GM18858 (cell line): ENCODE data around the gene HLA-DRB1.
"Not testable (repeated sequence)": the region's sequence is repeated elsewhere in the genome, so short reads cannot be mapped to it uniquely, and the experiment has no call there.

Experiments
- ATAC-seq: cut with Tn5 transposase; IDR thresholded peaks from one replicate; pipeline ENCODE4 v1.9.1; 2021; ENCODE audit not compliant: unreplicated experiment

HLA-DRB1 gene

GRCh38 chr6:32609731-32610640 is 20.3 kb upstream of the HLA-DRB1 start:
- ATAC-seq, result peak; percentile 83

- ATAC-seq, result no peak
Observed at GRCh38 chr6:32609391-32609730, 19.7 kb upstream of the HLA-DRB1 start.

- no peak for ATAC-seq
Observed at GRCh38 chr6:32608362-32608761, 18.7 kb upstream of the HLA-DRB1 start.

GRCh38 chr6:32607988-32608298 is 18.3 kb upstream of the HLA-DRB1 start:
- no peak for ATAC-seq

GRCh38 chr6:32607263-32607987 is 17.8 kb upstream of the HLA-DRB1 start:
- no peak for ATAC-seq

GRCh38 chr6:32604434-32604877 is 14.8 kb upstream of the HLA-DRB1 start:
- no peak for ATAC-seq

- no peak for ATAC-seq
Observed at GRCh38 chr6:32603888-32604287, 14.2 kb upstream of the HLA-DRB1 start.

- no peak for ATAC-seq
Observed at GRCh38 chr6:32603222-32603621, 13.6 kb upstream of the HLA-DRB1 start.

GRCh38 chr6:32602383-32602782 is 12.7 kb upstream of the HLA-DRB1 start:
- ATAC-seq, result no peak

- ATAC-seq, result no peak
Observed at GRCh38 chr6:32597024-32597423, 7.4 kb upstream of the HLA-DRB1 start.

- ATAC-seq, result not testable (repeated sequence)
Observed at GRCh38 chr6:32590713-32591112, 1.1 kb upstream of the HLA-DRB1 start.

- no peak for ATAC-seq
Observed at GRCh38 chr6:32588156-32588555, 1.5 kb downstream of the HLA-DRB1 start.

- ATAC-seq, result no peak
Observed at GRCh38 chr6:32583527-32583898, 6.1 kb downstream of the HLA-DRB1 start.

GRCh38 chr6:32581315-32582095 is 8.1 kb downstream of the HLA-DRB1 start:
- ATAC-seq, result no peak

GRCh38 chr6:32580593-32580992 is 9.1 kb downstream of the HLA-DRB1 start:
- ATAC-seq, result no peak

GRCh38 chr6:32578962-32579361 is 10.7 kb downstream of the HLA-DRB1 start:
- ATAC-seq, result no peak

GRCh38 chr6:32577493-32577892 is 12.2 kb downstream of the HLA-DRB1 start:
- not testable (repeated sequence) for ATAC-seq

GRCh38 chr6:32576250-32576649 is 13.4 kb downstream of the HLA-DRB1 start:
- ATAC-seq, result no peak

- ATAC-seq, result no peak
Observed at GRCh38 chr6:32570363-32570905, 19.2 kb downstream of the HLA-DRB1 start.

- no peak for ATAC-seq
Observed at GRCh38 chr6:32568561-32568960, 21.1 kb downstream of the HLA-DRB1 start.

- no peak for ATAC-seq
Observed at GRCh38 chr6:32566957-32567356, 22.7 kb downstream of the HLA-DRB1 start.
